Lung microvascular endothelial cell (primary cell): ENCODE measurements around the gene TNFSF12. TPM values are rescaled to one million over a fixed set of nuclear protein-coding genes. Genes with fewer than 3 reads are reported as not detected.
"Not testable (repeated sequence)": the region's sequence is repeated elsewhere in the genome, so short reads cannot be mapped to it uniquely, and the experiment has no call there.

Experiments used
- DNase-seq, 2 donors: peaks; one replicate each; pipeline versions ENCODE4 v3.0.0 to v3.0.0-alpha.2; 2010; ENCODE audit warnings: low read depth in 2 of 2
- total RNA-seq: library from RNA; depleted of rRNA; stranded (reverse); fragments of >200 nt; gene quantifications from 2 replicates; pipeline ENCODE4 v1.2.1, GENCODE V29; 2014

The TNFSF12 gene
- total RNA-seq, 1 donor from 2014 or later = 4.8 TPM

DNA sequence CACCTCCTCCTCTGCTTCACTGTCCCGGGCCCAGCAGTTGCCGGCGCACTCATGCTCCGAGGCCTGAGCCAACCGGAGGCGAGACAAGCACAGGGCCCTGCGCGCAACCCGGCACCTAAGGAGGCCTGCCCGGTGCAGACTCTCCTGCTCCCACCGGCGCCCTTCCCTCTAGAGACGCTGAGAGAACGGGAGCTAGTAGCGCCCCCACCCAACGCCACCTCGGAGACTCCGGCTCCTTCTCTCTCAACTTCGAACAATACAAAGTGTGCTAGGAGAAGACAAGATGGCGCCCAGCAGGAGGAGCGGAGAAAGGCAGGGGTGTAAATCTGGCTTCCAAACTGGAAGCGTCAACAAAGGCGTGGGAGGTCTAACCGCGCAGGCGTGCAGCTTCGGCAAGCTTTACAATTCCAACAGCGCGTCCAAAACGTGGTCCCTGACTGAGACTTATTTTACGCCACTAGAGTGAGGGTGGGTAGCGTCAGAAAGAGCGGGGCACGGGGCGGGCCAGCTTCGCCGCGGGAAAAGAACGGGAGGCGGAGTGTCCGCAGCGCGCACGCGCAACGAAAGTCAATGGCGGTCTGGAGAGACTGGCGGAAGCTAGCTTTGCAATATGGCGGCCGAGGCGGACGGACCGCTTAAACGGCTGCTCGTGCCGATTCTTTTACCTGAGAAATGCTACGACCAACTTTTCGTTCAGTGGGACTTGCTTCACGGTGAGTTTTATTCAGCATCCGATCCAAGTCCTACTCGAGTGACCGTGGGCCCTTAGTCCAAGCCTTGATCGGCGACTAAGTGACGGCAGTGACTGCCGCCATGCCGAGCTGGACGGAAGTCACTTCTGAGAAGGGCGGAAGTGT lies 34.6 kb downstream of the TNFSF12 start, which contains the start of gene MPDU1:
Gene MPDU1 (plus strand): TSS at position 600 of the 857 bp plus-strand sequence. CDS start 11 bp downstream, at position 611.
- peak; percentile 96 to 97 for DNase-seq

GRCh38 chr17:7586673-7587419 lies 38.0 kb downstream of the TNFSF12 start:
- peak in 1 of 2 donors; percentile 35 for DNase-seq

DNA sequence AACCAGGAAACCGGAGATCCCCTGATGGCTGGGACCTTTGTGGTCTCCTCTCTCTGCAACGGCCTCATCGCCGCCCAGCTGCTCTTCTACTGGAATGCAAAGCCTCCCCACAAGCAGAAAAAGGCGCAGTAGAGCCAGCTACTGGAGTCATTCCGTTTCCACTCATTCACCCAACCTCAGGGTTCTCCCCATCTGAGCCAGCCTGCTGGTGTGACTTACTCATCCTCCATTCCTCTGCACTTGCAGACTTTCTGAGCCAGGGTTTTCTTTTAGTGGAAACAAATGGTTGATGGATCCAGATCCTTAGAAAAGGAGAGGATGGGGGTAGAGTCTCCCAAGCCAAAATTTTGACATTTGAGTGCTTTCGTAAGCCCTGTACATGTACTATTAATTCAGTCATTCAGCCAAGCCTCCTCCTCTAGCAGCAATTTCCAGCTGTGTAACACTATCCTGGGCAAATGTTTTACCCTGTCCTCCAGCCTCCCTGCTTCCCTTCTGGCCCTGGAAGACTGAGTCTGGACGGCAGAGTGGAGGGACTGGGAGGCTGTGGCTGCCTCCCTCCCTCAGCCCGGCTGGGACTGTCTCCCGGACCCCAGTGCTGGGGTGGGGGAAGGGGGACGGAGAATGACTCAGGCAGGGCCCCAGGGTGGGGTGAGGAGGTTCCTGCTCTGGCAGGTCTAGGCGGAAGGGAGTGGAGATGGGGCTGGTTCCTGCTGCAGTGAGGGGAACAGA lies 38.7 kb downstream of the TNFSF12 start:
- DNase-seq = peak in 1 of 2 donors; percentile 50

DNA sequence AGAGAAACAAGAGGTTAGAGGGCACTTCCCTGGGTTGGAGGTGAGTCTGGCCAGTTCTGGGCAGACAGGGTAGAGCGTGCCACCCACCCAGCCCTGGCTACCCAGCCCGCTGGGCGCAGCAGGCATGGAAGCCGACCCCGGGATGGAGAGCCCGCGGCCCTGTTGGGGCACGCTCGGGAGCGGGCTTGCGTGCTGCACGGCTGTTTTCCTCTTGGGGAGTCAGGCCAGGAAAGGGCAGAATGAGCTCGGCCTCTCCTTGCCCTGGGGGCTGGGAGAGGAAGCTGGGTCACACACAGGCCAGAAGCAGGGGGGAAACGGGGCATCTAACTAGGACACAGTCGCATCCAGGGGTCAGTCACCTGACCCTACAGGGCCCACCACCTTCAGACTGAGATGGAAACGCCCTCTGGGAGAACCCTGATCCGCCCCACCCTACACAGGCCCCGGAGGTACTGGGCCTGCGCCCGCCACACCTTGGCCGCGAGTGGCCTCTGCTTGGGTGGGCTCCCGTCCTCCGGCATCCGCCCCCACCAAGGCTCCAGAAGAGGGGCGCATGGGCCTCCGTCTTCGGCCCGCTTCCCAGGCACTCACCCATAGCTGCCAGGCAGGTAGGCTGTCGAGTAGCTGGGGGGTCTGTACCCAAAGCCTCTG lies 39.8 kb downstream of the TNFSF12 start:
- DNase-seq = no peak

- peak; percentile 86 to 89 for DNase-seq
These were observed 40.5 kb downstream of the TNFSF12 start for GRCh38 chr17:7589204-7589868.

GRCh38 chr17:7589891-7590691 lies 41.2 kb downstream of the TNFSF12 start, which contains the start of gene SOX15:
TSS of gene SOX15 (minus strand) at chr17:7590094. CDS start at chr17:7589676, 418 bp downstream.
- no peak for DNase-seq

DNA sequence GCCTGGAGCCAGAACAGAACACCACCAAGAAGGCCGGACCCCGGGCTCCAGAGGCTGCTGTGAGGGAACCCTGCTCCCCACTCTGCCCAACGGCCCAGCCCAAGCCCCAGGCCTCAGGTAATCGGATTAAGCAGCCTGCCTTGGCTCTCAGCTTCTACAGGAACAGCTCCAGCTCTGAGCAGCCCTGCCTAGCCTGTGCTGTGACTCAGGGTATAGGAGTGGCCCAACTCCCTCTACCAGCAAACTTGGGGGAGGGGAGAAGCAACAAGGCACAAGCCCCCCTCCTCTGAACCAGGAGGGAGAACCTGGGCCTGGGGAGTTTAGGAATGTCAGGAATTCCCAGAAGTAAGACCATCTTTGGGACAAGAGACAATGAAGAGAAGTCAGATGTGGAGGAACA lies 41.9 kb downstream of the TNFSF12 start:
- DNase-seq = peak in 1 of 2 donors; percentile 25

DNA sequence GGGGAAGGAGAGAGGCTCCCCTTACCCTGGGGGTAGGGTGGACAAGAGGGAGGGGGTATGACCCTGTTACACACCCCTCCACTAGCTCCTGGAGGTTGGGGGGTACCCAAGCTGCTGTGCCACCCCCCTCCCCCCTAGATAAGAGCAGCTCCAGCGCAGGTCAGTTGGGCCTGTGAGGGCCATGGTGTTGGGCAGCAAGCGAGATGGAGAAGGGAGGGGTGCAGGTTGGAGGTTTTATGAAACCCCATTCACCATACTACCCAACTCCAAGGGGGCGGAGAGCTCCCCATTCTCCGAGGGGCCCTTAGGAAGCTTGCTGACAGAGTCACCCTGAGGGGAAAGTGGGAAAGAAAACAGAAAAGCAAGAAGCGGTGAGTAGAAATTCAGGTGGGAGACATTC lies 42.7 kb downstream of the TNFSF12 start:
- no peak for DNase-seq

DNA sequence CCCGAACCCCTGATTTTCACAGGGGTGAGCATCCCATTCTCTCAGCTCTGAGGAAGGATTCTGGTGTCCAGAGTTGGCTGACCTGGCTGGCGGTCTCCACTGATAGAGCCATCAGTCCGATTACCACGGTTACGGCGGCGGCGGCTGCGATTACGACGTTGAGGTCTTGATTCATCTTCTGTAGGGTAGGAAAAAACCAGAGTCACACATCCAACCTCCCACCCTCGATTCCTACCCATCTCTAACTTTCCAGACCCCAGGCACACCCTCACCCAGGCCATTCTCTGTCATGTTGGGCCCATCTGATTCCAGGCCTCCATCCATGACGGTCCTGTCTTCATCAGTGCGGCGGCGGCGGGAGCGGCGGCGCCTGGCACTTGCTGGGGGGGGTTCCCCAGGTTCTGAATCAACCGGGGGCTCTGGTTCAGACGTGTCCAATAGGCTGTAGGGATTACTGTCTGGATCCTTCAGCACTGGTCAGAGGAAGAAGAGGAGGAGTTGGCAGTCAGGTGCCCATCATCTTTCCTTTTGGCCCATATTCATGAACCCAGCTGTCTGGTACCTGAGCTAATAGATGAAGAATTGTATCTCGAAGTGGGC lies 43.7 kb downstream of the TNFSF12 start:
- DNase-seq = no peak

GRCh38 chr17:7593296-7593695 lies 44.4 kb downstream of the TNFSF12 start:
- no peak for DNase-seq

DNA sequence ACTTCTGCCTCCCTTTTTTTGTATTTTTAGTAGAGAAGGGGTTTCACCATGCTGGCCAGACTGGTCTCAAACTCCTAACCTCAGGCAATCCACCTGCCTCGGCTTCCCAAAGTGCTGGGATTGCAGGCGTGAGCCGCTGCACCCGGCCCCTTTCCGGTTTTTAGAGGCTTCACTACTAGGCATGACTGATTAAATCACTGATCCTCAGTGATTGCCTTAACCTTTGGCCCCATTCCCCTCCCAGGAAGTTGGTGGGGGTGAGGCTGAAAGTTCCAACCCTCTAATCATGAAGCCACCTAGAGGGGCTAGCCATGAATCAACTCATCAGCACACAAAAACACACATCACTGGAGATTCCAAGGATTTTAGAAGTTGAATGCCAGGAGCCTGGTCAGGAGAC lies 48.7 kb downstream of the TNFSF12 start:
- DNase-seq = not testable (repeated sequence)

- no peak for DNase-seq
These were observed 57.4 kb downstream of the TNFSF12 start for GRCh38 chr17:7606280-7606679.

Other genes with a start within 250 kb of the TNFSF12 start
- gene EIF5A, start 241.4 kb upstream of the TNFSF12 start, total RNA-seq = 385 and 487 TPM in 2 replicates
- 22.9 and 33.5 TPM in 2 replicates for gene GPS2, start 233.7 kb upstream of the TNFSF12 start, total RNA-seq
- gene NEURL4, start 219.7 kb upstream of the TNFSF12 start, total RNA-seq = 7.4 and 13.1 TPM in 2 replicates
- gene ACAP1, start 212.5 kb upstream of the TNFSF12 start, total RNA-seq = 0.40 and 0.44 TPM in 2 replicates
- 2.4 and 3.8 TPM in 2 replicates for gene KCTD11, start 196.9 kb upstream of the TNFSF12 start, total RNA-seq
- gene TMEM95, start 193.9 kb upstream of the TNFSF12 start, total RNA-seq = not detected in 2 replicates
- gene TNK1, start 168.0 kb upstream of the TNFSF12 start, total RNA-seq = 1.5 and 1.8 TPM in 2 replicates
- gene PLSCR3, start 154.5 kb upstream of the TNFSF12 start, total RNA-seq = 15.0 and 19.4 TPM in 2 replicates
- 141 and 232 TPM in 2 replicates for gene TMEM256, start 145.0 kb upstream of the TNFSF12 start, total RNA-seq
- gene NLGN2, start 141.2 kb upstream of the TNFSF12 start, total RNA-seq = 1.2 and 1.3 TPM in 2 replicates
- not detected in 2 replicates for gene SPEM1, start 128.7 kb upstream of the TNFSF12 start, total RNA-seq
- gene SPEM2, start 123.4 kb upstream of the TNFSF12 start, total RNA-seq = not detected in 2 replicates
- gene SPEM3, start 120.2 kb upstream of the TNFSF12 start, total RNA-seq = not detected in 2 replicates
- gene TMEM102, start 113.6 kb upstream of the TNFSF12 start, total RNA-seq = 6.1 and 9.3 TPM in 2 replicates
- 0.20 and 0.22 TPM in 2 replicates for gene FGF11, start 109.5 kb upstream of the TNFSF12 start, total RNA-seq
- gene CHRNB1, start 104.0 kb upstream of the TNFSF12 start, total RNA-seq = 8.1 and 9.2 TPM in 2 replicates
- 6.3 and 8.5 TPM in 2 replicates for gene ZBTB4, start 69.4 kb upstream of the TNFSF12 start, total RNA-seq
- gene SLC35G6, start 67.6 kb upstream of the TNFSF12 start, total RNA-seq = not detected in 2 replicates
- gene POLR2A, start 64.7 kb upstream of the TNFSF12 start, total RNA-seq = 56.0 and 70.0 TPM in 2 replicates
- 0.20 and 0.65 TPM in 2 replicates for gene TNFSF13, start 9.7 kb downstream of the TNFSF12 start, total RNA-seq
- gene SENP3, start 12.9 kb downstream of the TNFSF12 start, total RNA-seq = 52.3 and 81.5 TPM in 2 replicates
- 0.40 and 0.44 TPM in 2 replicates for gene CD68, start 30.6 kb downstream of the TNFSF12 start, total RNA-seq
- gene MPDU1, start 34.8 kb downstream of the TNFSF12 start, total RNA-seq = 56.7 and 72.2 TPM in 2 replicates
- not detected in 2 replicates for gene SOX15, start 41.0 kb downstream of the TNFSF12 start, total RNA-seq
- 25.9 and 36.3 TPM in 2 replicates for gene FXR2, start 65.8 kb downstream of the TNFSF12 start, total RNA-seq
- gene SAT2, start 78.8 kb downstream of the TNFSF12 start, total RNA-seq = 25.7 and 33.3 TPM in 2 replicates
- gene SHBG, start 81.1 kb downstream of the TNFSF12 start, total RNA-seq = 0.20 and 0.22 TPM in 2 replicates
- not detected in 2 replicates for gene ATP1B2, start 101.9 kb downstream of the TNFSF12 start, total RNA-seq
- gene TP53, start 138.4 kb downstream of the TNFSF12 start, total RNA-seq = 27.8 and 37.0 TPM in 2 replicates
- 6.1 and 6.9 TPM in 2 replicates for gene WRAP53, start 139.4 kb downstream of the TNFSF12 start, total RNA-seq
- 0.20 and 0.22 TPM in 2 replicates for gene EFNB3, start 156.1 kb downstream of the TNFSF12 start, total RNA-seq
- gene DNAH2, start 168.7 kb downstream of the TNFSF12 start, total RNA-seq = under 0.01 and 0.20 TPM in 2 replicates